ENCODE data around the gene DCAKD.

DCAKD gene

GRCh38 chr17:45031231-45032173 lies 19.9 kb downstream of the DCAKD start:
- DNase-seq (ENCODE audit: low read depth in 1 of 2, low spot score in 1 of 2), result no peak

DNA sequence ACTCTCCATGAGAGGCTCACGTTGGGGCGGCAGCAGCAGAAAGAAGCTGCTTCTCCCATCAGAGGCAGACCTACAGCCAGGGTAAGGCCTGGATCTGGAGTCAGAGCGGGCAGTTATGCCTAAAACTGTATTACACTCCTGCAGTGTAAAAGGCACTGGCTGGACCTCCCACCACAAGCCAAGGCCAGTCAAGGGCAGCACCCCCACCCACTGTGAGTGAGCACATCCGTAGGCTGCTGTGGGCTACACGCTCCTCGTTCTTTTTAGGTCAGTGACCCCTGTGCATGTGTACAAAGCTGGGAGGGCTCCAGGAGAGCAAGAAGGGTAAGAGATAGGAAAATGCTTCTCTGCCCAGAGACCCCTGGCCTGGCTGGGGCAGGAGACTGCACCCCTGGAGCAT lies 20.7 kb downstream of the DCAKD start:
- DNase-seq (ENCODE audit: low read depth in 1 of 2, low spot score in 1 of 2), result no peak

DNA sequence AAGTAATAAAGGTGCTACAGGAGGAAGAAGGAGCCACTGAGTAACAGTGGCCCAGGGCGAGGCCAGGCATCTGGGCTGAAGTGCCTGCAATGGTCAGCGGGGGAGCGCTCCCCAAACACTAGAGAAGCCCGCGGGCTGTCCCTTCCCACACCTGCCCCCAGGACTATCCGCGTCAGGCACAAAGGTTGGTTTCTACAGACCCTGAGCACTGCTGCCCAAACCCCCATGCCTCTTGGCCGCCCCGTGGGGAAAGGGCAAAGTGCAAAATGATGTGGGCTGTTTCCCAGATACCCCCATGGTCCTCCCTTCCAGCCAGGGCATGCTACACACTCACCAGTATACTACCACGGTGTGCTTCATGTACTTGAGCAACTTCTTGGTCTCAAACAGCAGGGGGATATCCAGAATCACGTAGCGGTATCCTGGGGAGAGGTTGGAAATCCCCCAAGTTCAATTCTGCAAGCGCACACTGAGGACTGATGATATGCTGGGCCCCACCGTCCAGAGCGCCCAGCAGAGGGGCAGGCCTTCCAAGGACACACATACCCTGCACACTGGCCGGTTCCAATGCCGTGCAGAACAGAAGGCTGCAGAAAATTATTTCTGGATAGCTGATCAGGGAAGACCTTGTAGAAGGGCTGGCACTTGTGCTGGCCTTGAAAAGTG lies 21.5 kb downstream of the DCAKD start:
- DNase-seq (ENCODE audit: low read depth in 1 of 2, low spot score in 1 of 2), result no peak

DNA sequence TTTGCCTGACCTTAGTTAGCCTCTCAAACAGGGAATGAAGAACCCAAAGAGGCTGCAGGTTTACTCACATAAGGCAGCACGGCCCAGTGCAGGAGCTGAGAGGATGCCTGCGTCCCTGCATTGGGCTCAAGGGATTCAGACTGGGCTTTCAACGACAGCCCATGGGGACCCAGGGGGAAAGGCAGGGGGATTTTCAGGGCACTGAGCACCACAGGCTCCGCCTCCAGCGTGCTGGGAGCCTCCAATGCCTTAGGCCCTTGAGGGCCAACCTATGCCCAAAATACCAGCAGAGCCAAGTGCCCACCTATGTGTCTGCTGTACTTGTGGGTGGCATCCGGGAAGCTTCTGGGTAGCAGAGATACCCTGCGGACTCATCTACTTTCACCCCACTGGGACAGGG lies 22.3 kb downstream of the DCAKD start:
- no peak for DNase-seq (ENCODE audit: low read depth in 1 of 2, low spot score in 1 of 2)

DNA sequence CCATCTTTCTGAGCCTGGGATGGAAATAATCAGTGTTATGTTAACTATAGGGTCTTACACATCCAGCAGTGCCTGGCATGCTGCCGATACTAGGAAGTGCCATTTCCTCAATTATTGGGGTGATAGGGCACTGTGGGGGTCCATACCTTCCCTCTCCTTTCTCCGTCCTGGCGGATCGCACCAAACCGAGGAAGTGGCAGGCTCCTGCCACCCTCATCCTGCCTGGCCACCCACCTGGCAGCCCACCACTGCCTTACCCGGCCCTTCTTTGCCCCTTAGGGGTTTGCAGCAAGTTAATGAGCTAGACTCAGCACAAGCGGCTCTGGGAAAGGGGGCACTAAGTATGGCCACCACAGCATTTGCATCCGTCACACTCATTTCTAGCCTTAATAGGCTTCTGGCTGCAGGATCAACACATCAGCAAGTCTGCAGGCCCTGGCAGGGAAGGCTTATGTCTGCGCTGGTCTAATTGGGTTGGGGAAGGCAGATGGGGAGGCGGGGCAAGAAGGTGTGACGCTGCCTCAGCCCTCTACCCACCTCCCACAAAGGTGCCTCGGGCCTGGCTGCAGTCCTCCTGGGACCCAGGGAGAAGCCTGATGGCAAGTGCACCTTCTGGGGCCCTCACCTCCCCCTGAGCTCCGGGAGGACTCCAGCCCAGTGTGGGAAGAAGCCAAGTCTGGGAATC lies 28.6 kb downstream of the DCAKD start:
- no peak for DNase-seq (ENCODE audit: low read depth in 1 of 2, low spot score in 1 of 2)

GRCh38 chr17:45022288-45022648 lies 29.2 kb downstream of the DCAKD start:
- DNase-seq (ENCODE audit: low read depth in 1 of 2, low spot score in 1 of 2), result no peak

DNA sequence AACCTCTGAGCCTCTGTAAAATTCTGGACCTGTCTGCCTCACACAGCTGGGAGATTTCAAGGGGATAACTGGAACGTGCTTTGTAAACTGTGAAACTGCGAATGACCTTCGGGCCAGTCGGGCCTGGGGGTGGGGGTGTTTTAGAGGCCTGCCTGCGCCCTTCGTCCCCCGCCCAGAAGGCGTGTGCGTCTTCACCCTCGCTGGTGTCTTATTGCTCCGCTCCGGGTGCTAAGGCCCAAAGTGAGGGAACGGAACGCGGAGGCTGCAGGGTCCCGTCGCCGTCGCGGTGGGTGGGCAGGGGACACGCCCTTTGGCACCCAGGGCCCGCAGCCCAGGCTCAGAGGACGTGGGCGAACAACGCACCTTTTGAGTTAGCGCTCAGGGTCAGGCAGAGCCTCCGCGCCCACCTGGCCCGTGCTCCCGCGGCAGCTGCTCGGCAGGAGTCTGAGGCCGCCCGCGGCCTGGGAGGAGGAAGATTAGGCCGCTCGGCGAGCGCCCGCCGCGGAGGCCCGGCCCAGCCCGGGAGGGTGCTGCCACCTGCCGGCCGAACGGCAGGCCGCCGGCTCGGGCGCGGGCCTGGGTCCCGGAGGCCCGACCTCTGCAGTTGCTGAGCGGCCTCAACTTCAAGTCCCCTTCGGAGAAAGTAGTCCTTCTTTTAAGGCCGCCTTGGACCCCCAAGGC lies 29.7 kb downstream of the DCAKD start:
- DNase-seq (ENCODE audit: low read depth in 1 of 2, low spot score in 1 of 2), result peak; percentile 39 to 65

DNA sequence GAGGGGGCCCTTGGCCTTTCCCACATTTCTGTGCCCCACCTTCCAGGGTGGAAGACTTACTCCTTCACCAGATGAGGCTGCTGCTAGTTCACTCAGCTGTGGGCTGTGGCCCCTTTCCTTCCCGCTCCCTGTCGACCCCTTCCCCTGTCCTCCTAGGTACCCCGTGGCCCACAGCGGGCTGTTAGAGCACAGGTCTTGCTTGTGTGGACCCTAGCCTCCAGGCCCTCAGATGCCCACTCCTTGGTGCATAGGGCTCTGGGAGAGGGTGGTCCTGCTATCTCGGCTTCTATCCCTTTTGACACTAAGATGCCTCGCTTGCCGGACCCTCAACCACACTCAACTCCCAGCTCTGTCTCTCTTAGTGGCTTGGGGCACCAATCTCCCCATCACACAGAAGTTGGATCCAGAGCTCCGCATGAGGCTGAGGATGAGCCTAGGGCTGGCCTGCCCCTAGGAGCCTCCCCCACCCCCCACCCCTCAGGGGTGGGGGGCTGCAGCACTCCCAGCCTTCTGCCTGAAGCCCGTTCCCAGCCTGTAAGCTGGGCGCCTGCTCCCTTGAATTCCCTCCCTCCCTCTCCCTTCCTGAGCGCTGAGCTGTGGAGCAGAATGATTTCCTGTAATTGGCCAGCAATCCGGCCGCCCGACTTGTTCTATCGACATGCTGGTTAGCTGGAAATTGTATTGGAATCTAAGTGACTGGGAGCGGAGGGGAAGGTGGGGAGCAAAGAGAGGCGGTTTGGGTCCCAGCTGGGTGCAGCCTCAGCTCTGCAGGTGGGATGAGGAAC lies 30.9 kb downstream of the DCAKD start:
- no peak for DNase-seq (ENCODE audit: low read depth in 1 of 2, low spot score in 1 of 2)

DNA sequence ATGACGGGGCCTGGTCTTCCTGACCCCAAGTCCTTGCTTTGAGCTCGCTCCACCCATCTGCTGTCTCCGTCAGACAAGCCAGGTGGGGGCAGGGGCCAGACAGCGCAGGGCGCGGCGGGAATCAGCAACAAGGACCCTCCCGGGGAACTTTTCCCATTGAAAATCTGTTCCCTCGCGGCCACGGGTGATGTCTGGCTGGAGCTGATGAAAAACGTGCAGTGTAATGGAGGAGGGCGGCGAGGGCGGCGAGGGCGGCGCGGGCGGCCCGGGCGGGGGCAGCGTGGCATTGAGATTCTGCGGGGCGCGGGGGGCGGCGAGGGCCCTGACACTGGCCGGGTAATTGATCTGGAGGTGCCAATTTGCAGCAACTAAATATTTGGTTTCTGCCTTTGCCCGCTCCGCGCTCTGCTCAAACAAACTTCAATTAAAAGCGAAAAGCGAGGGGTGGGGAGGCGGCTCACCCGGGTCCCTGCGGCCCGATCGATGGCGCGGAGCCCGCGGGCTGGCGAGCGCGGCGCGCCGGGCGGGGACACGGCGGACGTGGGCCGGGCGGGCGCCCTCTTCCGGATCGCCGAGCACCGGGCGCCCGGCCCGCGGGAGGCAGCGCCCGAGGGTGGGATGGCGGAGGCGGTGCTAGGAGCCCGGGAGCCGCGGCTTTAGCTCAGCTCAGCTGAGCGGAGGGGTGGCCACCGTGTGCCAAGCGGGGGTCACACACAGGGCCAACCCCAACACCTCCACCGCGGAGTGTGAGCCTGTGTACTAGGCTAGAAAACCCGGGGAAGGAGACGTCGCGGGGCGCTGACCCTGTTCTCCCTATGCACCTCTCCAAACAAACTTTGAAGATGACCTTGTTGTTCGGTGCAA lies 32.4 kb downstream of the DCAKD start:
- DNase-seq (ENCODE audit: low read depth in 1 of 2, low spot score in 1 of 2), result peak in 1 of 2 donors; percentile 30

- no peak for DNase-seq (ENCODE audit: low read depth in 1 of 2, low spot score in 1 of 2)
Measured at GRCh38 chr17:45018514-45018847, 33.0 kb downstream of the DCAKD start.

DNA sequence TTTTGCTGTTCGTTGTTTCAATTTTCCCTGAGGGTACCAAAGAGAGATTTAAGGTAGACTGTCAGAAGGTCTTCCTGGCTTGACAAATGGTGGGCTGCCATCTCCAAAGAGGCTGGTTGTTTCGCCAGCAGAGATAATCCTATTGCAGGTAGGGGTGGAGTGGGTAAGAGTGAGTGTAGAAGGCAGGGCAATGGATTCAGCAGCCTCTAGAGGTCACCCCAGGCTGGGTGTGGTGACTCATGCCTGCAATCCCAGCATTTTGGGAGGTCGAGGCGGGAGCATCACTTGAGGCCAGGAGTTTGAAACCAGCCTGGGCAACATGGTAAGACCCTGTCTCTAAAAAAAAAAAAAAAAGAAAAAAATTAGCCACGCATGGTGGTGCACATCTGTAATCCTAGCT lies 34.6 kb downstream of the DCAKD start:
- no peak for DNase-seq (ENCODE audit: low read depth in 1 of 2, low spot score in 1 of 2)

GRCh38 chr17:45016237-45016636 lies 35.2 kb downstream of the DCAKD start:
- no peak for DNase-seq (ENCODE audit: low read depth in 1 of 2, low spot score in 1 of 2)

DNA sequence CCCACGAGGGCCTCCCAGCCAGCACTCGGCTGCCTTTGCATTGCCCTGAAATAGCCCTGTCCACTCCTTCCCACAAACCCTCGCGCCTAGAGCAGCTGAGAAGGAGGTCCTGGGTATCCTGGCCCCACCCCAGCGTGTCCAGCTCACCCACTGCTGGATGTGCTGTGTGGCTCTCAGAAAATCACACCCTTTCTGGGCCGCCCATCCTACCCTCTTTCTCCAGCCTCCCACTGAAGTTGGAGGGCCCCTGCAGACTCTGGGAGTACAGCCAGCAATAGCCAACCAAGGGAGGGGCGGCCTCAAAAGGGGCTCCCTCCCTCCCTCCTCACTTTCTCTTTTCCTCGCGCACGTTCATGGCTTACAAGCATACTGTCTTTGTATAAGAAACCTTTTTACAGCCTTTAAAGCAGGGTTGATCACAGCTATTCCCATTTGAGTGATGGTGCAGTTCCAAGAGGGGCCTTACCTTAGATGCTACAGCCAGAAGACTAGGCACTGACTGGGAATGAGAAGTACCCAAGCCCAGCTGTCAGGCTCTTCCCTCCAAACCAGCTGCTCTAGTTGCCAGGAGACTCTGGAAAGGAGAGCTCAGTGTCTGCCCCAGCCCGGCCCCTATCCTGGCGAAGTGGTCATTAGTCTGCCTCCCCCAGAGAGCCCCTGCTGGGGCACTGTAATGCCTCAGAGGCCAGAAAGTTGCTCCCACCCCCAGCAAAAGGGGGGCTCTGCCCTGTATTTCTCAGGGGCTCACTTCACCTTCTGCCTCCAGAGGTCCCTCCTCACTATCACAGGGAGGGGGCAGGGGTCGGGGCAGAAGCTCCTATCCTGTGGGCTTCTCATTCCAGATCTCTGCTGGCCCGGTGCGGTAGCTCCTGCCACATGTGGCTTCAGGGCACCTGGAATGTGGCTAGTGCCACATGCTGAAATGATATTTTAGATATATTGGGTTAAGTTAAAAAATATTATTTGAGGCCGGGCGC lies 38.1 kb downstream of the DCAKD start:
- no peak for DNase-seq (ENCODE audit: low read depth in 1 of 2, low spot score in 1 of 2)

- no peak for DNase-seq (ENCODE audit: low read depth in 1 of 2, low spot score in 1 of 2)
Measured at GRCh38 chr17:45011767-45012166, 39.7 kb downstream of the DCAKD start.

- no peak for DNase-seq (ENCODE audit: low read depth in 1 of 2, low spot score in 1 of 2)
Measured at GRCh38 chr17:45009676-45010467, 41.6 kb downstream of the DCAKD start.

DNA sequence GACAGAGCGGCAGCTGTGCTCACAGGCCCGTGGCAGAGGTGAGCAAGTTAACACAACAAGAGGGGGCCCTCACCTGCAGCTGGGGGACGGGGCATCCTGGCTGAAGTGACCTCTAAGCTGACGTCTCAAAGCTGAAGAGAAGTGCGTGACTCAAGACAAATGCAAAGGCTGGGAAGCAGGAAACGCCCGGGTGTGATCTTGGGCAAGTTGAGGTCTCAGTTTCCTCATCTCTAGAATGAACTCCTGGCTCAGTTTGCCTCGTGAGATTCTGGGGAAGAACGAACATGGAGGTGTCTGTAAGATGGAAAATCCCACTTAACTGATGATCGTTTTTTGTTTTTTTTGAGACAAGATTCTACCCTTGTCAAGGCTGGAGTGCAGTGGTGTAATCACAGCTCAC lies 43.2 kb downstream of the DCAKD start:
- no peak for DNase-seq (ENCODE audit: low read depth in 1 of 2, low spot score in 1 of 2)

- no peak for DNase-seq (ENCODE audit: low read depth in 1 of 2, low spot score in 1 of 2)
Measured at GRCh38 chr17:45006927-45007461, 44.4 kb downstream of the DCAKD start.

GRCh38 chr17:45005700-45006099 lies 45.7 kb downstream of the DCAKD start:
- DNase-seq (ENCODE audit: low read depth in 1 of 2, low spot score in 1 of 2), result no peak
